HG03469 (cell line): ENCODE results near the gene FKBP2.

ENCODE experiments used
- ATAC-seq: cut with Tn5 transposase; IDR thresholded peaks from one replicate; pipeline ENCODE4 v1.9.1; 2021; ENCODE audit warnings: mild to moderate bottlenecking, moderate library complexity, moderate number of reproducible peaks; ENCODE audit not compliant: unreplicated experiment

Gene FKBP2

DNA sequence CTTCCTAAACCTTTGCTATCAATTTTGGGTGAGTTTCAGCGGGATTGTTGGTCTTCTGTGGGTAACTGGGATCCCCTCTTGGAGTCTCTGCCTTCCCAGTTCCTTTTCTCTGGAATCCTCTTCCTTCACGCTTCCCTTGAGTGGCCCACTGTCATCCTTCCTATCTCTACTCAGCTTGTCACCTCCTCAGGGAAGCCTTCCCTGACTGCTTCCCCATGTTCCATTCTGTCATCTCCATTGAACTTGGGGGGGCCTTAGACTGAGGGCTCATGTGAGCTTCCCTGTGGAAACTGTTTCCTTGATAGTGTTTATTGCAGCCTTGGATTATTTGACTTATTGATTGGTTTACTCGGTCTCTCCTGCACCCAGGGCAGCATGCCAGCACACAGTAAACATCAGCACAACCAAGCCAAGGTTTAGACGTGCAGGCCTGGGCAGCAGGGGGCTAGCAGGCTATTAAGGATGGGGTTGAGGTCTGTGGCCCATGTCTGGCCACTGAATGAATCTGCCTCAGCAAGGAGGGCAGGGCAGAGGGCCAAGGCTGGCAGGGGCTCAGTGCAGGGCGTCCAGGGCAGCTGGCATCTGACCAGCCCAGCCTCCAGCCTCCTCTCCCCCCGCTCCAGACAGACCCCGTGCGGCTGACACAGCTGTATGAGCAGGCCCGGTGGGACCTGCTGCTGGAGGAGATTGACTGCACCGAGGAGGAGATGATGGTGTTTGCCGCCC lies 22.1 kb upstream of the FKBP2 start:
- ATAC-seq = no peak

DNA sequence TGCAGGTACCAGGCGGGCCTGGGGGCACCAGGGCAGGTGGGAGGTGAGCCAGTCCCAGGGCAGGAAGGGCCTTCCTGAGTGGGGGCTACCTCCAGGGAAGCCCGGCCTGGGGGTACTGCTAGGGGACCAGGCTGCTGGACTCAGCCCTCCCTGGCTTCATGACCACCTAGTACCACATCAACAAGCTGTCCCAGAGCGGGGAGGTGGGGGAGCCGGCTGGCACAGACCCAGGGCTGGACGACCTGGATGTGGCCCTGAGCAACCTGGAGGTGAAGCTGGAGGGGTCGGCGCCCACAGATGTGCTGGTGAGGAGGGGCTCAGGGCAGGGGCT lies 21.6 kb upstream of the FKBP2 start:
- ATAC-seq = no peak

DNA sequence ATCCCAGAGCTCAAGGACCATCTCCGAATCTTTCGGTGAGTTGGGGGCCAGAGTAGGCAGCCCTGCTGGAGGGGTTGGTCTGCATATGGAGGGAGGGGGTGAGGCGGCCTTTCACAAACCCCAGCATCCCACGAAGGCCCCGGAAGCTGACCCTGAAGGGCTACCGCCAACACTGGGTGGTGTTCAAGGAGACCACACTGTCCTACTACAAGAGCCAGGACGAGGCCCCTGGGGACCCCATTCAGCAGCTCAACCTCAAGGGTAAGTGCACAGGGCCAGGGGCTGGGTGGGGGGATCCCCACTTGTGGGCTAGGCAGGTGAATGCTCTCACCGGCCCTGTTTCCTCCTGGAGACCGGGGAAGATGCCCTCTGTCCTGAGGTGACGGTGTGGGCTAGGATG lies 21.1 kb upstream of the FKBP2 start:
- ATAC-seq = no peak

DNA sequence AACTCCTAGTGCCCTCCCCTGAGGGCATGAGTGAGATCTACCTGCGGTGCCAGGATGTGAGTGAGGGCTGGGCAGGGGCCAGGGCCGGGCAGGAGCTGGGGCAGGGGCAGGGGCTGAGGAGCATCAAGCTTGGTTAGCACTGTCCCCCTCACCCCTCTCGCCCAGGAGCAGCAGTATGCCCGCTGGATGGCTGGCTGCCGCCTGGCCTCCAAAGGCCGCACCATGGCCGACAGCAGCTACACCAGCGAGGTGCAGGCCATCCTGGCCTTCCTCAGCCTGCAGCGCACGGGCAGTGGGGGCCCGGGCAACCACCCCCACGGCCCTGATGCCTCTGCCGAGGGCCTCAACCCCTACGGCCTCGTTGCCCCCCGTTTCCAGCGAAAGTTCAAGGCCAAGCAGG lies 20.6 kb upstream of the FKBP2 start:
- no peak for ATAC-seq

DNA sequence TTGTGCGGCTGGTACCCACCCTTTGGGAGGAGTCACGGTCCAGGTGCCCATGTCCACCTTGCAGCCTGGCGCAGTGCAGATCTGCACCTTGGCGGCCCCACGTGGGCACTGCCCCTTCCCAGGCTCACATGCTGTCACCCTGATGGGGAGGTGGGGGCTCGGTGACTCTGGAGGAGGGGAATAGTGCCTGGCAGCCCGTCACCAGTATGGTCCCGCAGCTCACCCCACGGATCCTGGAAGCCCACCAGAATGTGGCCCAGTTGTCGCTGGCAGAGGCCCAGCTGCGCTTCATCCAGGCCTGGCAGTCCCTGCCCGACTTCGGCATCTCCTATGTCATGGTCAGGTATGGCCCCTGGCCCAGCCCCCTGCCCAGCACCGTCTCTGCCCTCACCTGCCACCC lies 20.1 kb upstream of the FKBP2 start:
- no peak for ATAC-seq

DNA sequence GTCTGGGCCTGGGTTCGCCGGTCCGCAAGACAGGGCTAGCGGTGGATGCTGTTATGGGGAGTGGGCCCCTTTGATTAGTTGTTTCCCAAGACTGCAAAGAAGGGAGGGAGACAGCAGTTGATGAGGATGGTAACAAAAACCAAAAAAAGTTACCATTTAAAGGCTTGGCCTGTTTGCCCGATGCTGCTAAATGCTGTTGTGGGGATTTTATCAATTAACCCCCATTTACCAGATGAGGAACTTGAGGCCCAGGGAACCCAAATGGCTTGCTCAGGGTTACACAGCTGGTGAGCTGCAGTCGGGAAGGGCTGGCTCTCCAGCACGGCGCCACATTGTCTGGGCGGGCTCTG lies 18.3 kb upstream of the FKBP2 start:
- ATAC-seq = no peak

DNA sequence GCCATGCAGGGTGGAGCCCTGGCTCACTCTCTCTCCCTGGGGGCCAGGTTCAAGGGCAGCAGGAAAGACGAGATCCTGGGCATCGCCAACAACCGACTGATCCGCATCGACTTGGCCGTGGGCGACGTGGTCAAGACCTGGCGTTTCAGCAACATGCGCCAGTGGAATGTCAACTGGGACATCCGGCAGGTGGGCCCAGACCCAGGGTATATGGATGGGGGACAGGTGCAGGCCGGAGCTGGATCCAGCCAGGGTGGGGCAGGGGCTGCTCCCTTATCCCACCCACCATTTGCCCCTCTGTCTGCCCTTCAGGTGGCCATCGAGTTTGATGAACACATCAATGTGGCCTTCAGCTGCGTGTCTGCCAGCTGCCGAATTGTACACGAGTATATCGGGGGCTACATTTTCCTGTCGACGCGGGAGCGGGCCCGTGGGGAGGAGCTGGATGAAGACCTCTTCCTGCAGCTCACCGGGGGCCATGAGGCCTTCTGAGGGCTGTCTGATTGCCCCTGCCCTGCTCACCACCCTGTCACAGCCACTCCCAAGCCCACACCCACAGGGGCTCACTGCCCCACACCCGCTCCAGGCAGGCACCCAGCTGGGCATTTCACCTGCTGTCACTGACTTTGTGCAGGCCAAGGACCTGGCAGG lies 17.8 kb upstream of the FKBP2 start:
- ATAC-seq = no peak

DNA sequence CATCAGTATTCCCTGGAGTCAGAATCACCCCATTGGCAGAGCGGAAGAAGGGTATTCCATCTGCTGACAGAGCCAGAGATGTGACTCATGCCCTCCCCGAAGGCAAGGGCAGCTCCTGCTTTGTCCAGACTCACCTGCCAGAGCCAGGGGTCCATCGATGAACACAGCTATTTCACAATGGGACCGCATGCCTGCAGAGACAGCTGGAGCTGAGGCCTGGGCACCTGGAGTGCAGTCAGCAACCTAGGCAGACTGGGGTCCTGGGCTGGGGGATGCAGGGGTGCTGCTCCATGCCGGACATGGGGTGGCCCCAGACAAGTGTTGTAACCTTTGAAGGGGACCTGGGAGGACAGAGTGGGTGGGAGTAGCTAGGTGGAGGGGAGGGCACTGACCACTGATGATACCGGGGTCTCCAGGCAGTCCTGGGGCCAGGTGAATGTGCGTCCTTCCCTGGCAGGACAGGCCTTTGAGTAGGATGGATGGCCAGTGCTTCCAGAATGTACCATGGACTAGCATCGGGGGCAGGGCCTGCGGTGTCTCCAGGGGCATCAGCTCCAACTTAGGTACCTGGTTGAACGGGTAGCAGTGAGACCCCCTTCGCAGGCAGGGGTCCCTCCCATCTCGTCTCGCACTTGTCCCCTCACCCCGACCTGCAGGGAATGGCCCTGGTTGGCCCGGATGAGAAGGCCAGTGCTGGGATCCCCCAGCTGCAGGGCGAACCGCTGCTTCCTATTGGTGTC lies 16.6 kb upstream of the FKBP2 start:
- ATAC-seq = no peak

DNA sequence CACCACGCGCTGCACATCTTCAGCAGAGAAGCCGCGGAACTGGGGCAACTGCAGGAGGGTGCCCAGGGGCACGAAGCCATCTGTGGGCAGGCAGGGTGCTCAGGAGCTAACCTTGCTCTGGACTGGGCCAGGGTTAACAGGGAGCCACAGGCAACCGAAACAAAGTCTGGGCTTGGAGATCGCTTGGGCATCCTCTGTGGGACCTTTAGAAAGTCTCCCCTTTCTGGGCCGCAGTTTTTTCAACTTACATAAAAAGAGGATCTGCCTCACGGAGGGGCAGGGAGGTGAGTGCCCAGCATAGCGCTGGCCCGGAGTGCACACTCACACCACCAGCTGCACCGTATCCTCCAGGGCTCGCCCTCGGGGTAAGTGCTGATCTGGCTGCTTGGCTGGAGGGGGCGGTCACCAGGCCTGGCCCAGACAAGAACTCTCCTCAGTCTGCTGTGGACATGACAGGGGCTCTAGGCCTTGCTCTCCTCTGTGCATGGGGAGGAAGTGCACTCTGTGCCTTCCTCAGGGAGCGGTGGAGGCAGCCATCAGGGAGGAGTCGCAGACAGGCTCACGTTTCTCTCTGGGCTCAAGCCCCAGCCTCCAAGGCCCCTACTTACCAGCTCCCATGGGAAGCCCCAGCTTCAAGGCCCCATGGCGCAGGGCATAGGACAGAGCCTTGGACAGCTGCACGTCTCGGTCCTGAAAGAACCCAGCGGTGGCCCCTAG lies 15.8 kb upstream of the FKBP2 start:
- no peak for ATAC-seq

DNA sequence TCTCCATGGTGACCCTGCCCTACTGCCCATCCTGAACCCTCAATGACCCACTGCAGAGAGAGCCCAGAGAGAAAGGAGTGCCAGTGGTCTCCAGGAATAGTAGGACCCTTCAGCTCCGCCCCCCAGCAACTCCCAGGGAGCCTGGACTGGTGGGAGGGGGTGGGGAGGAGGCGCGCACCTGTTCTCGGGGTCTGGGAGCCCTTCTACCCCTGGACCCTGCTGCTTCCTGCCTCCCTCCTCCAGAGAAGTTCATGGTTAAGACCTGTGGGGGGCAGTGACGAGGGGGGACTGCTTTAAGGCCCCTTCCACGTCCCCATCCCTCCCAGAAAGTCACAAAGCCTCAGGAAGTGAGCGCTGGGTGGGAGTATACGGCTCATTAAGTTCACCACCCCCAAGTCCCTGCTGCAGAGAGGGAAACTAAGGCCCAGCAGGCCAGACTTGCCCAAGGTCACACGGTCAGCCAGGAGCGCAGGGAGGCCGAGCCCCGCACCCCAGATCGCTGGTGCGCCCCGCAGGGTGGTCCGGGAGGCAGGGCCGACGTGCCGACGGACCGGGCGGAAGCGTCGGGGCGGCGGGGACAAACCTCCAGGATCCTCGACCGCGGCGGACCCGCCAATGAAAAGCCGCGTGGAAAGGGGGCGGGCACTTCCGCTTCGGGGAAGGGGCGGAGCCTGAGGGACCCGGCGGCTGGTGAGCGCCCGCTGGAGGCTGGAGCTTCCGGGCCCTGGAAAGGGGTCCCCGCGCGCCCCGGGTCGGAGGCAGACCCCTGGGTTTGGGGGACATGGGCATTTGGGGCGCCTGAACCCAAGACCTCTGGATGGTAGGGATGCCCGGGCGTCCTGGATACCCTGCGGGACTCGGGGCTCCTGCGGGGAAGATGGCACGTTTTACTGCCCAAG lies 15.0 kb upstream of the FKBP2 start, which contains the start of the genes NUDT22 and TRPT1:
NUDT22 (plus strand) TSS at position 667 of the 899 bp plus-strand sequence. CDS start 379 bp downstream, outside the sequence.
TRPT1 (minus strand) TSS at position 579 of the 899 bp plus-strand sequence; CDS start at position 253, 326 bp downstream.
- no peak for ATAC-seq

DNA sequence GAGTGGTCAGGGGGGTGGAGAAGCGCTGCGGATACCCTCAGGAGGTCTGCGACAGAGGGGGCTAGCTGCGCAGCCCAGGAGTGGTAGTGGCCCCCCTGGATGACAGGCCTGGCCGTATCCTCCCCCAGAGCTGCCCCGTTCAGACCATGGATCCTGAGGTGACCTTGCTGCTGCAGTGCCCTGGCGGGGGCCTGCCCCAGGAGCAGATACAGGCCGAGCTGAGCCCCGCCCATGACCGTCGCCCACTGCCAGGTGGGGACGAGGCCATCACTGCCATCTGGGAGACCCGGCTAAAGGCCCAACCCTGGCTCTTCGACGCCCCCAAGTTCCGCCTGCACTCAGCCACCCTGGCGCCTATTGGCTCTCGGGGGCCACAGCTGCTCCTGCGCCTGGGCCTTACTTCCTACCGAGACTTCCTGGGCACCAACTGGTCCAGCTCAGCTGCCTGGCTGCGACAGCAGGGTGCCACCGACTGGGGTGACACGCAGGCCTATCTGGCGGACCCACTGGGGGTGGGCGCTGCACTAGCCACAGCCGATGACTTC lies 14.3 kb upstream of the FKBP2 start:
- no peak for ATAC-seq

DNA sequence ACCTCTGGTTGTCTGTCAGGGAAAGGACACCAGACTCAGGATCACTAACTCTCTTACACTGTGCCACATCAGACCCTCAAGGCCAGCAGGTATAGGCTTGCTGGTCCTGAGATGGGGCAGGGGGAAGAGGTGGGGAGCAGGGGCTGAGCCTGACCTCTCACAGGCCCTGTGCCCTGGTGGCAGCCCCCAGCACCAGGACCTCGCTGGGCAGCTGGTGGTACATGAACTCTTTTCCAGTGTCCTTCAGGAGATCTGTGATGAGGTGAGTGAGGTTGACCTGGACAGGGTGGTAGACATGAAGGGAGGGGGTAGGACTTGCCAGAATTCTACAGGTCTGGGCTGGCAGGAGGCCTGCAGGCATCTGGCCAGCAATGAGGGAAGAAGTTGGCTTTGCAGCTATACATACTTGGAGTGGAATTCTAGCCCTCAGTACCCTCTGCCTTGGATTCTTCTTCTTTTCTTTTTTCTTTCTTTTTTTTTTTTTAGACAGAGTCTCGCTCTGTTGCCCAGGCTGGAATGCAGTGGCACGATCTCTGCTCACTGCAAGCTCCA lies 13.4 kb upstream of the FKBP2 start:
- ATAC-seq = no peak

DNA sequence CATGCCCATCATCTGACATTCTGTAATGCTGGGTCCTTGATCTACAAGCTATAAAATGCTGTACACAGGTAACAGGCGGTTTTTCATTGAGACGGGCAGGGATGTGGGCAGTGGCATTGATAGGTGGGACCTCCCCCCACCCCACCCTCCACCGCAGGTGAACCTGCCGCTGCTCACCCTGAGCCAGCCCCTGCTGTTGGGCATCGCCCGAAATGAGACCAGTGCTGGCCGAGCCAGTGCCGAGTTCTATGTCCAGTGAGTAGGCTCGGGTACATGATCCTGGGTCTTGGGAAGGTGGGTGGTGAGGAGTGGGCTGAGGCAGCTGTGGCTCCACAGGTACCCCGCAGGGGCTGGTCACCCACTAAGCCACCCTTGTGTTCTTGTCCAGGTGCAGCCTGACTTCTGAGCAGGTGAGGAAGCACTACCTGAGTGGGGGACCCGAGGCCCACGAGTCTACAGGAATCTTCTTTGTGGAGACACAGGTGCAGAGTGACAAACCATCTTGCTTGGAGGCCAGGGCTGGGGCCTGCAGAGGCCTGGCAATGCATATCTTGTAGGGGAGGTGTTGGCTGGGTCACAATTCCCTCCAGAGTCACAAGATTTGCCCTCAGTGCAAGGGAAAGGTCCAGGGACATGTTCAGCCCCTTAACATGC lies 11.7 kb upstream of the FKBP2 start:
- no peak for ATAC-seq

DNA sequence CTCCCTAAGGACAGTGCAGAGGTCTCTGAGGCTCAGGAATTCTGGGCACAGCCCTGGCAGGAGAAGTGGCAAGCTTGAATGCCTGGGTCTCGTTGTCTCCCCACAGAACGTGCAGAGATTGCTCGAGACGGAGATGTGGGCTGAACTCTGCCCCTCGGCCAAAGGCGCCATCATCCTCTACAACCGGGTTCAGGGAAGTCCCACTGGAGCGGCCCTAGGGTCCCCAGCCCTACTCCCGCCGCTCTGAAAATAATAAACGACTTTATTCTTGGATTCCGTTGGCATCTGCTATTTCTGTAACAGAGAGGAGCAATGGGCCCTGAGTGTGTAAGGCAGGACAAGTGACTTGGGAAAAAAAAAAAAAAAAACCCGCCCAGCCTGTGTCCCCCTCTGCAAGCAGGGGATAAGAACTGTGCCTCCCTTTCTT lies 11.1 kb upstream of the FKBP2 start:
- no peak for ATAC-seq

DNA sequence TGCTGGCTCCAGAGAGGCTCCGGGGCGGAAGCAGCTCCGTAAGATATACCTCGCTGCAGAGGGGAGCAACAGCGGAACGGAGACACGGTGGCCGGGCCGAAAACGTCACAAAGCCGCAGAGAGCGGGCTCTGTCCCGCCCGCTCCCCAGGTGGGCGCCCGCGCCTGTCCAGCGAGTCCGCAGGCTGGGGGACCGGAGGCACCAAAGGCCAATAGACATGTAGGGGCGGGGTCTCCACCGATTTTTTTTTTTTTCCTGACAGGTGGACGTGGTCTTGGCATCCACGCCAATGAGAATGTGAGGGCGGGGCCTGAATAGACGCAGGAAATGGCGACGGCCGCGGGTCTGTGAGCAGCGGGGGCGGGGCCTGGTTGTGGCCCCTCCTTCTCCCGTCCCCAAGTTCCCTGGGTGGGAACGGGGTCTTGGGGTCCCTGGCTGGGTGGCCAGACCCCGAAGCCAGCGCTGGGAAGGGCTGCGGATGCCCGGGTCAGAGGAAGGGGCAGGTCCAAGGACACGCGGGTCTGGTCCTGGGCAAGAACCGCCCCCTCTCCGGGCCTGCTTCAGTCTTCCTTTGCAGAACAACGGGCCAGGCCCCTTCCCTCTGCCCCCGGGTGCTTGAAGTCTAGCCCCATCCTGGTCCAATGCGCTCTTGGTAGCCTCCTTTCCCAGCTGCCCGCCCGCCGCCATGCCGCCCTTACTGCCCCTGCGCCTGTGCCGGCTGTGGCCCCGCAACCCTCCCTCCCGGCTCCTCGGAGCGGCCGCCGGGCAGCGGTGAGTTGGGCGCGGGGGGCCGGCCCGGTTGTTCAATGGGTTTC lies 10.5 kb upstream of the FKBP2 start, which contains the start of gene DNAJC4:
DNAJC4 (plus strand) TSS at position 378 of the 814 bp plus-strand sequence; CDS start at position 685, 307 bp downstream.
- no peak for ATAC-seq

DNA sequence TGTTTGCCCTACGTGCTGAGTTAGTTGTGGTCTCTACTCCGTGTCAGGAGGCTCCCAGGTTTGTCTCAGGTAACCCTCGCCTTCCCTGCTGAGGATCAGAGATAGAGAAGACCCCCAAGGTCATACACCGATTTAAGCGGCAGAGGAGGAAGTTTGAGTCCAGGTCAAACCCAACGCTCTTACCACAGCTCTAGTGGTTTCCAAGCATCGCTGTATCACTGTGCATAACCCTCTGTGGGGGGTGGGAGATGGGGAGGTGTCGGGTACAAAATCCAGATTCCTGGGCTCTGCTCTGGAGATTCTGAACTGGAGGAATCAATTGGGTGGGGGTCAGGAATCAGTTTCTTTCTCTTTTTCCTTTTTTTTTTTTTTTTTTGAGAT lies 9.9 kb upstream of the FKBP2 start:
- ATAC-seq = no peak

DNA sequence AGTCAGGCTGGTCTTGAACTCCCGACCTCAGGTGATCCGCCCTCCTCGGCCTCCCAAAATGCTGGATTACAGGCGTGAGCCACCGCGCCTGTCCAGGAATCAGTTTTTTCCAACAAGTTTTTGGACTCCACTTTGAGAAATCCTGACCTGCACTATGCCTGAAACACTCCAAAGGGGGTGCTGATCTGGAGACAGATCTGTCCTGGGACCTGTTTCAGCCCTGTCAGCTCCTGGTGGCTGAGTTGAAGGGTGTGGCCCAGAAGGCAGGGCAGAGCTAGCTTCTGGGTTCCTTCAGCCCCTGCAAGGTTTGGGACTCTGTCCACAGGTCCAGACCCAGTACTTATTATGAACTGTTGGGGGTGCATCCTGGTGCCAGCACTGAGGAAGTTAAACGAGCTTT lies 9.3 kb upstream of the FKBP2 start:
- ATAC-seq = no peak
